Activated CD8-positive, alpha-beta memory T cell treated with anti-CD3 and anti-CD28 coated beads, Interleukin-2, amount 50 U/mL, for 4 hours (primary cell): ENCODE measurements around the gene HOXA2.

Source experiments
- DNase-seq: peaks from one replicate; pipeline ENCODE4 v3.0.0-alpha.2; 2020

The HOXA2 gene

DNA sequence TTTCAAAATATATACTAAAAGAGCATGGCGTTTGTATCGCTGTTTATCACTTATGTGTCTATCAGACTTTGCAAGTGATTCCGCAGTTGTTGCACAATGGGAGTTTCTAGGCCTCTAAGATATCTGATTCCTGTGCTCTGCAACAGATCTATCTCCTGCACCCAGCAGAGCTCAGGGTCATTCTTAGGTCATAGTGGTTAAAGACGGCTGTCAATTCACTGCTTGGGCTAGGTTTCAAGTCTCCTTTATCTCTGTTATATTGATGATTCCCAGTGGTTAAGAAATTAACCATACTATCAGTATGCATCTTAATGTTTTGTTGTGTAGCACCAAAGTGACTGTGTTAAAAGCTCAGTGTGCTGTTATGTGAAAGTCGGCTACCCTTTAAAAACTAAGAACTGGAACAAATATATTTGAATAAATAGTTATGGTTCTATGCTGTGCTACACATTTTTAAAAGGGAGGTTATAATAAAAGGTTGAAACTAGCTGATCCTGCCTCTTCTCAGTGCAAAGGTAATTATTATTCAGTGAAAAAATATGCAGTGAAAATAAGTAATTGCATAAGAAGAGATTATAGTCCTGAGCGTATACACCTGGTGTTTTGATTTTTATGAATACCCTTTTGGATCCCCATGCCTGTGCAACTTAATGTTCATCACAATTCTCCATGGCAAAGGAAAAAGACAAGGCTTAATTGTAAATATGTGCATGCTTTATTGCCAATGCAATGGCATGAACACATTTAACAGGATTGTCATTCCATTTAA, 30.7 kb downstream of the HOXA2 start:
- no peak for DNase-seq

DNA sequence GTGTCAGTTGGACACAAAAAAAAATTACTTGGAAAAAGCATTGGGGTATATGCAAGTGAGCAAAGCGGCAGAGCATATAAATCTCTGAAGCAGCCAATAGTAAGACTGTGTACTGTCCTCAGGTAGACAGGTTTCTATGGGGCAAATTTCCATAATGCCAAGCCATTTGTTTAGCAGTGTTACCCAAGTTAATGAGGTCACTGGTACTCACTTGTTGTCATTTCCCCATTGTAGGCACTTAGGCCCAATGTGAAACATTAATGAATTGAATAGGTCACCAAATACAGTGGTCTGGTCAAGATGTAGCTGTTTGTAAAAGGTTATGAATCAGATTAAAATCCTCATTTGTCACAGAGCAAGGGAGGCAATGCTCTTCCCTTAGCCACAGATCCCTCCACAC, 34.2 kb downstream of the HOXA2 start:
- DNase-seq: no peak

DNA sequence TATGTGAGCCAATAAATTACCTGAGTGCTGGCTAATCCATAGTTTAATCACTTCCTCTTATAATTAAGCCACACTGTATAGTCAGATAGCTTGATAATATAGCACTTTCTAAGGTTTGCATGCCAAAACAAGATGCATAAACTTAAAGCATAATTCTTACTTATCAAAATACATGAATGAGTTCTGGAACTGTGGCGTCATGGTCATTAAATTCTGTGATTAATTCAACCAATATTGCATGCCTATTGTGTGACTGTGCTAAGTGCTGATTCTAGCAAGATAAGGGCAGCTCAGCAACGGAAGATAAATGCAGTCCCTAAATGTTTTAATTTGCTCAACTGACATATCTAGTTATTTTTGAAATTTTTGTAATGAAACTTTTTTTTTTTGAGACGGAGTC, 36.3 kb downstream of the HOXA2 start:
- DNase-seq: no peak

GRCh38 chr7:27065709-27066108, 36.8 kb downstream of the HOXA2 start:
- no peak for DNase-seq

DNA sequence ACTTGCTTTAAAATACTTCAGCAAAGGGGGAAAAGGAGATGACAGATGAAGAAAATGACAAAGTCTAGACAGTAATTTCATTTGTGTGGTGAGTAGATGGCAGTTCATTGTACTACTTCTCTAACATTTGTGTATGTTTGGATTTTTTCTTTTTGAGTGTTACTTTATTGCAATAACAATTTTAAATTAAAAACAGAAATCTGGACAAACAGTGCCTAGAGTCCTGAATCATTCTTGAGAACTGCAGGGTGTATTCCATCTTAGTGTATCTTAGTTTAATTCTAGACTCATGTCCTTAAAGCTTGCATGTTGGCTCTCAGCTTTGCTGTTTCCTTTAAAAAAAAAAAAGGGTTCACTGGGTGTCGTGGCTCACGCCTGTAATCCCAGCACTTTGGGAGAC, 37.8 kb downstream of the HOXA2 start:
- DNase-seq: no peak

- DNase-seq: no peak
These were observed 38.3 kb downstream of the HOXA2 start for GRCh38 chr7:27064159-27064558.

DNA sequence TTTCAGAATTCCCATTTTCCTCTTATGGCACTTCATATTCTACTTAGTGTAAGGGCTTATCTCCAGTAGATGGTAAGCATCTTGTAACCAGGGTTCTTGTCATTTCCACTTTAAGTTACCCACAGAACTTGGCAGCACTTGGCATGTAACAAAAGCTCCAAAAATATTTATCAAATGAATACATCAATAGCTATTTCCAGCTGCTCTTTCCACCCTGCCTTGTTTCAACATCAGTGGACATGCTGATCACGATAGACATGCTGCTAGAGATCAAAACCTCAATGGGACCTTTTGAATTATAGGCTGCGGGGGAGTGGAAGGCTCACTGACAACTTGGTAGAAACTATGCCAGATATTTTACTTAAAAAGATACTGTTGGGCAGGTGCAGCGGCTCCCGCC, 39.5 kb downstream of the HOXA2 start:
- DNase-seq: no peak

- DNase-seq: no peak
These were observed 49.3 kb downstream of the HOXA2 start for GRCh38 chr7:27053153-27053552.

DNA sequence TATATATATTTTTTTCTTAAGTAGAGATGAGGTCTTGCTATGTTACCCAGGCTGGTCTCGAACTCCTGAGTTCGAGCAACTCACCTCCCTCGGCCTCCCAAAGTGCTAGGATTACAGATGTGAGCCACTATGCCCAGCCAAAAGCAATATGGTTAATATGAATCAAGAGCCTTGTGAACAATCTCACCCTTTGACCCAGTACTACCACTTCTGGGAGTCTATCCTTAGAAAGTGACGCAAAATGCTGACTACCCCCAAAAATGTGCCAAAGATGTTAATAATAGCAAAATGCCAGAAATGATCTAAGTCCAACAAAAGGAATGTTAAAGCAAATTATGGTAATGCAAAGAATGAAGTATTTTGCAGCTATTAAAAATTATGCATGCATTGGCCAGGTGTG, 51.0 kb downstream of the HOXA2 start:
- no peak for DNase-seq
